HG03521 (cell line): ENCODE measurements around the gene PRKCE.

Source experiments
- ATAC-seq: cut with Tn5 transposase; IDR thresholded peaks from one replicate; pipeline ENCODE4 v1.9.1; 2021; ENCODE audit warnings: mild to moderate bottlenecking, moderate library complexity; ENCODE audit not compliant: unreplicated experiment

PRKCE gene

DNA sequence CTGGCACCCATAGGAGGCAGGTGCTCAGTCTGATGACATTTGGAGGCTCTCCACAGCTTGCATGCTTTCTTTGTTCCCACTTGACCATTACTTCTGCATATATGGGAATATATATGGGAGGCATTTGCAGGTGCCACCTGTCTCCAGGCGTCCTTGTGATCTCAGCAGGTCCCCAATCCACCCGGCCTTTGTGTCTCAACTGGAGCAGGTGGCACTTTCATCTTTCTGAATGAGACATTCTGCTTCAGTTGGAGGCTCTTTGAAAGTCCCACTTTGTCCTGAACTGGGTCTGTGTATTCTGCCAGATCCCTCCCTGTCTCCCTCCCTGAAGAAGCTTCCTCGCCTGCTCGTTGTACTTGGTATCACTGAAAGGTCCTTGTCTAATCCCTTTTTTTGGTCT lies 327.6 kb downstream of the PRKCE start:
- ATAC-seq = no peak

DNA sequence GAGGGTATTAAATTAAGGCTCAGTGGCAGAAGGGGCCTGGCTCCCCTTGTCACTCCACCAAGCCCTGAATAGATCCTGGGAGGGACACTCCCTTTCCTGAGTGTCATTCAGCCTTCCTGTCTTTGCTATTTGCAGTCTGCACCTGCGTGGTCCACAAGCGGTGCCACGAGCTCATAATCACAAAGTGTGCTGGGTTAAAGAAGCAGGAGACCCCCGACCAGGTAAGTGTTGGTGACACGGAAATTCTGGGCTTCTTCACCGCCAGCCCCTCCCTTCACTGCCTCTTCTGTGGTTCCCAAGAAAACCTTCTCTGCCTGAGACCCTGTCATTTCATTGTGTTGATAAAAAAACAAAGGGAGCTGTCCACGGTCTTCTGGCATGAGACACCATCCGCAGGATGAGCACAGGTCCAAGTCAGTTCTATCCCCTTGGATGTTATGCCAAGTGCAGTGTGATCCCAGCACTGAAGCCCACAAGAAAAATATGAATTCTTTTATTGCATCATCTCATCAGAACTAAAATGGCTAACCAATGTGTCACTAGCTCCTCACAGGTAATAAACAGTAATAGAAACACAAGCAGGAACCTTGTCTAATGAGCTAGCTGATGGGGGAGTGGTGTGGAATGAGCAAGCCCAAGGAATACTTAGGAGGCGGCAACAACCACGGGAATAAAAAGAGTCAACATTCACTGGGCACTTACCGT lies 328.8 kb downstream of the PRKCE start:
- ATAC-seq = no peak

DNA sequence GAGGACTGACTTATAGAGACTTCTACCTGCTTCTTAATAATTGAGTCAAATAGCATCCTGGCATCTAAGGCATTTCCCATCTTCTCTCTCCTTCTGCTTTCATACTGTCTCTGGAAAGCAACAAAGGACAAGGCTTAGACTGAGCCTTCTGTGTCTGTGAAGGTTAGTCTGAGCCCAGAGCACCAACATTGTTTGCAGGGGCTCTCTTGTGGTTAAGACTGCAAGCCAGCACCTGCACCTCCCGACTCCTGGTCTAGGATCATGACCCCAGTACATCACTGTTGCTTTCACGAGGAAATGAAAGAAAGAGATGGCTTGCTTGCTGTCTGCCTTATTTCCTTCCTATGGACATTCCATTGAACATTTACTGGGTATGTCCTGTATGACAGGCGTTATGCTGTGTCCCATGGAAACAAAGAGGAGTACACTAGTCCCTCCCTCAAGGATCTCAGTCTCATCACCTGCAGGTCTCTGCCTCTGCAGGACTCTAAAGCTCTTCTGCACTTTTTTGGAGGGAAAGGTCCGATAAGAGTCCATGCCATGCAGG lies 330.0 kb downstream of the PRKCE start:
- no peak for ATAC-seq

DNA sequence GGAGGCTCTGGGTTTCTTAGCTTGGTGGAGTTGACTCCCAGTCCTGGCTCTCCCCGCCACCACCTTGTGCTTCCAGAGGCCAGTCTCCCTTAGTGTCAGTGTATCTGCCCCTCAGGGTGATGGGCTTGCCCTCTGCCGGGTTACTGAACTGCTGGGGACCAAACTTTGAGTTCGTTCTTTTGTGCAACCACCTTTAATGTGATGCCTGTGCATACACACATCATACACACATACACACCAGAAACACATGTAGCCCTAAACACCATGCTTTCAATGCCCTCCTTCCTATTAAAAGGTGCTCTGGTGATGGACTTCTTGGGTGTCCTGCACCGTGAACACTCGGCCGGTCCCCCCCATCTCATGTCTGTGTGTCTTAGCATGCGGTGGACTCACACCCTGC lies 330.6 kb downstream of the PRKCE start:
- ATAC-seq = no peak

DNA sequence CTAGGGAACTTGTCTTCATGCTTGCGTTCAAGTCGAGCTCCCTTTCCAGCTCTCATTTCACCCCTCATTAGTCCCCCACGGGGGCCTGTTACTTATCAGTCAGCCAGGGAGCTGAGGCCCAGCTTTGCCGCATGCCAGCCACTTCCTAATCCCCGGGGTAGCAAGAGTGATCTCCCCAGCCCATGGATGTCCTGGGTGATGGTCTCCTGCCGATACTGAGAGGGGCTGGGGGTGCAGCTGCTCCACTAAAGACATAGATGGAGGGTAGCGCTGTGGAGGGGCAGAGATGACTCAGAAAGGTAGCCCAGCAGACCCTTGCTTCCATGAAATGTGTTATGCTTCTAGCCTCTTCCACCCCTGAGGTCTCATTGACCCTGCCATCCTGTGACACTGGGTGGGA lies 331.7 kb downstream of the PRKCE start:
- ATAC-seq = no peak

DNA sequence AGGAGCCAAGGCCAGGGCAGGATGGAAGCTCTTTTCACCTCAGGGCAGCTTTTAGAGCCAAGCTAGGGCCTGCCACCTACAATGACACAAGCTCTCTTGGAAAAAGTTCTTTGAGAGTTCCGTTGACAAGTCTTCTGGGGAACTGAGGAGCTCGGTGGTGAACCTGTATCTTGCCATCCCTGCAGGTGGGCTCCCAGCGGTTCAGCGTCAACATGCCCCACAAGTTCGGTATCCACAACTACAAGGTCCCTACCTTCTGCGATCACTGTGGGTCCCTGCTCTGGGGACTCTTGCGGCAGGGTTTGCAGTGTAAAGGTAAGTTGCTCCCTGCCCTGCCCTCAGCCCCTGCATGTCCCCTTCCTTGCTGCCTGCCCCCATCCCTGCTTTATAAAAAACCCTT lies 332.9 kb downstream of the PRKCE start:
- ATAC-seq = no peak

DNA sequence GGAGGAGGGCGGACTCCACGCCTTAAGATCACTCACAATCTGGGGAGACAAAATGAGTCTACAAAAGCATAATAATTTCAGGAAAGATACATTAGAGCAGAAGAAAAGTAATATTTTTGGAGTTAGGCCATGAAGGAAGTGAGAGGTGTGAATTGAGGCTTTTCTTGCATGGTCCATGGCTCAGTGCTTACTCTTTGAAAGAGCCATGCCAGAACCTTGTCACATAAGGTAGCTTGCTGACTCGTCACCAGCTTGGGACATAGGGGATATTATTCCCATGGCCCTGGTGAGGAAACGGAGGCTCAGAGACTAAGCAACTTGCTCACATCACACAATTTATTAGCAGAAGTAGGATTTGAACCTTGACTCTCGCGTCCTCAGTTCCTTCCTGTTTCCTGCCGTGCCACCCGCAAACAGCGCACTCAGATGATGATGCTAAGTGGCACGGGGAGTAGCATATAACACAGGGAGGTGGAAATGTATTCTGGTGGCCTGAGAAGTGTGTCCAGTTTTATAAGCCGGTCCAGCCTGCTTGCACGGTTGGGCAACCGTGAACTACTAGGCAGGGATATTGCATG lies 333.5 kb downstream of the PRKCE start:
- no peak for ATAC-seq

- ATAC-seq = no peak
These were observed 335.0 kb downstream of the PRKCE start for GRCh38 chr2:45986509-45986908.

GRCh38 chr2:45987856-45988255 lies 336.4 kb downstream of the PRKCE start:
- no peak for ATAC-seq

DNA sequence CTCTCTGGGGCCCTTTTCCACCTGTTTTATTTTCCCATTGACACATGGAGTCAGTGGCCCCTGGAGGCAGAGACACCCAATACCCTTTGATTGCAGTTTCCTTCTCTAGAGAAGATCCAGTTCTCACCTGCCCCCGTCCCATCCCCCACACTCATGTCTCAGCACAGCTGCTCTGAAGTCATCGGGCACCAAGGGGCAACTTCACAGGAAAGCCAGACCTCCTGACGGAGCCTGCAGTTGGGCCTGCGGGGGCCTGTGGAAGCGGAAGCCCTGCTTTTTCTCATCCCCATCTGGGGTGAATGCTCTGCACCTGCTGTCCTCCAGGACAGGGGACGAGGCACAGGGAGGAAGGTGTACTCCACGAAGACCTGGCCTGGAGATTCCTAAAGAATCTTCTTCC lies 337.4 kb downstream of the PRKCE start:
- ATAC-seq = no peak

DNA sequence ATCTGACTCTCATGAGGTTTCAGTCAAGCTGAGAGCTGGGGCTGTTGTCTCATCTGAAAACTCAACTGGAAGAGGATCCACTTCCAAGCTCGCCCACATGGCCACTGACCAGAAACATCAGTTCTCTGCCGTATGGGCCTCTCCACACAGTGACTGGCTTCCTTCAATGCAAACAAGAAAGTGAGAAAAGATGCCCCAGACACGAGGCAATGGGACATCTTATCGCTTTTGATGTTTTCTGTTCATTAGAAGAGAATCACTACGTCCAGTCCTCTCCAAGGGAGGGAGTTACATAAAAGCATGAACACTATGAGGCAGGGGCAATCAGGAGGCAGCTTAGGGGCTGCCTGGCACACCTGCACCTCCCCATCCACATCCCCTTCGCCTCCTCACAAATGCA lies 338.7 kb downstream of the PRKCE start:
- no peak for ATAC-seq

DNA sequence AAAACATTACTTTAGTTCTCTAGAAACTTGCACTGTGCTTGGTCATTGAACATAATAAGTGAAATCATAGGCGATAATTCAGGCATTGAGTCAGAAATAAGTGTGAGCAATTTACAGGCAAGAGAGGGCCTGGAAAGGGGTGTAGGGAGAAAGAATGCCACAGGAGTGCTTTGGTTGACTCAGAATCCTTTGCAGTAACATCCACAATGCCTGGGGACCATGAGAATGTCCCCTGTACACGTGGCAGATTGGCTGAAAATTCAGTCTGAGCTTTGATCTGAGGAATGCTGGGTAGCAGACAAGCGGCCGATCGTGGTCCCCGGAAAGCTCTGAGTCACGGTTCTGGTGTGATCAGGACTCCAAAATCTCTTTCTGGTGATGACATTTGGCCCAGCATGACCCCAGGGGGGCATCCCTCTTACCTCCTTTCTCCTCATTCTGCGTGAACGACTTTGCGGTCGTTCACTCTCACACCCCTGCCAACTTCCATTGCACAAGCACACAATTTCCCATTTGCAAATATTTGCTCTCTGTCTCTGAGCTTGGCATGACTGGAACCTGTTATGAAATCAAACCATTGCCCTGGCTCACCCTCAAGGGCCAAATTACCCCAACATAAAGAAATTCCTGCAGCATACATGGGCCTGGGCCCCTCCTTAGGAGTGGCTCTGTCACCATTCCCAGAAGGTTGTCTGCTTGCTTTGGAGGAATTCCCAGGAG lies 340.7 kb downstream of the PRKCE start:
- ATAC-seq = no peak

DNA sequence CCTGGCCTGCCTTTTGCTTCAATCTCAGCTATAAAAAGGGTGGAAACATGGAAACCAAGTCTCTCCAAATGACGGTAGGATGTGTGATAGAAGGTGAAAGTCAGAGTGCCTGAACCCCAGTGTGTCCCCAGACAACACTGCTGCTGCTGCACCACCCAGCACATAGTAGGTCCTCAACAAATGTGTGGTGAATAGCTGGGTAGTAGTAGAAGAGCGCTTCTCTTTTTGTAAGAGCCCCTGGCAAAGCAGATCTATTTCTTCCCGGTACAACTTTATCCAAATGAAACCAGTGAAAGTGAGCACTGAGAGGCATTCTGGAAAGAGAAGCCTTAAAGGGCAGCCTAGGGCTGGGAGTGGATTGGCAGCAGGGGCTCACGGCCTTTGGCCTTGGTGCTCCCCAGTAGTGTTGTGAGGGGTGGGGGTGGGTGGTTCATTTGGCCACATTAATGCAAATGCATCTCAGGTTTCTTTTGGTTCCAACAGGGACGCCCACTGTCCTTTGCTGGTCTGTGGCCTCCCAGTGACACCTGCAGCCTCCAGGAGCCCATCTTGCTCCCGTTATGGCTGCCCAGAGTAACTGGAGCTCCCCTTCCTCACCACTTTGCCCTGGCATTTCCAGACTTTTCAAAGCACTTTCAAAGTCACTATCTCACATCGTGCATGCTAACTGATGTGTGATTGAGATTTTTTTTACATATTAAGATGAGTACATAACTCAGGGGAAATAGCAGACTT lies 341.4 kb downstream of the PRKCE start:
- no peak for ATAC-seq

GRCh38 chr2:45993476-45993991 lies 342.1 kb downstream of the PRKCE start:
- ATAC-seq = no peak

DNA sequence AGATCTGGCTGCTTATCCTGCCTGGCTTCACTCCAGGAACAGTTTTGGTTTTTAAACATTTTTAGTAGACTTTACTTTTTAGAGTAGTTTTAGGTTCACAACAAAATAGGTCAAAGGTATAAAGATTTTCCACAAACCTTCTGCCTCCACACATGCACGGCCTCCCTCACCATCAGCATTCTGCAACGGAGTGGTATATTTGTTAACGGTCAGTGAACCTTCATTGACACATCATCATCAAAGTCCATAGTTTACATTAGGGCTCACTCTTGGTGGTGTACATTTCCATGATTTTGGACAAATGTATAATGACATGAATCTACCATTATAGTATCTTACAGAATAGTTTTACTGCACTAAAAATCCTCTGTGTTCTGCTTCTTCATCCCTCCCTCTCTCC lies 342.6 kb downstream of the PRKCE start:
- no peak for ATAC-seq

- ATAC-seq = no peak
These were observed 349.2 kb downstream of the PRKCE start for GRCh38 chr2:46000660-46001059.

GRCh38 chr2:46001290-46001689 lies 349.8 kb downstream of the PRKCE start:
- no peak for ATAC-seq

DNA sequence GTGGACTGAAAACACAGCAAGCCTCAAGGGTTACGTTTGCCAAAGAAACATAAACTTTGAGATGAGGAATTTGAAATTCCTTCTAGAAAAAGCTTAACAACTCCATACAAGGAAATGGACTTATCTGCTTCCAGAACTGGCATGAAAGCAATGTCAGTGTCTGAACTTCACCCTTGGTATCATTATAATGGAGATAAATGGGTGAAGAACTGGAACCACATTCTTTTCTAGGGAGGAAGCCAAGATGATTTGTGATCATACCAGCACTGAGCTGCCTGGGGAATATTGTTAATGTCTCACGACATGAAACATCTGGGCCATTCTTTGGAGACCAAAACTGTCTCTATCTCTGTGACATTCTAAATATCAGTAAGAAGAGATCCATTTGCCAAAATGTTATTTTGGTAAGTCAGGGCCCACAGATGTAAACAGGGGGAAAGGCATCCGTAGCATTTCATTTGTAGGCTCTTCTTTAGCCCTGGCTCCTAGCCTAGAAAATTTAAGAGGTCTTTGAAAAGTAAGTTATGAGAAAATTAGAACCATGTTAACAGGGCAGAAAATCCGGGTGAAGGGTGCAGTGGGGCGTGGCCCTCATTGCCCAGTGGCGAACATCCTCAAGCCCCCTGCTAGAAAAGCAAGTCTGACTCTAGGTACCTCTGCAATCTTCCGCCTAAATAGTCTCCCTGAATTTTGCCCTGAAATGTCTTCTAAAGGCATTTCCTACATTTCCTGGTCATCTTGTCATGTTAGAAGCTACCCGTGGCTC lies 350.4 kb downstream of the PRKCE start:
- no peak for ATAC-seq

GRCh38 chr2:46002507-46002883 lies 351.0 kb downstream of the PRKCE start:
- ATAC-seq = no peak

- ATAC-seq = no peak
These were observed 351.5 kb downstream of the PRKCE start for GRCh38 chr2:46002947-46003346.
